HG03460 (cell line): ENCODE measurements around the gene NME3.

Source experiments
- ATAC-seq: cut with Tn5 transposase; IDR thresholded peaks from one replicate; pipeline ENCODE4 v1.9.1; 2021; ENCODE audit not compliant: unreplicated experiment

NME3 gene

DNA sequence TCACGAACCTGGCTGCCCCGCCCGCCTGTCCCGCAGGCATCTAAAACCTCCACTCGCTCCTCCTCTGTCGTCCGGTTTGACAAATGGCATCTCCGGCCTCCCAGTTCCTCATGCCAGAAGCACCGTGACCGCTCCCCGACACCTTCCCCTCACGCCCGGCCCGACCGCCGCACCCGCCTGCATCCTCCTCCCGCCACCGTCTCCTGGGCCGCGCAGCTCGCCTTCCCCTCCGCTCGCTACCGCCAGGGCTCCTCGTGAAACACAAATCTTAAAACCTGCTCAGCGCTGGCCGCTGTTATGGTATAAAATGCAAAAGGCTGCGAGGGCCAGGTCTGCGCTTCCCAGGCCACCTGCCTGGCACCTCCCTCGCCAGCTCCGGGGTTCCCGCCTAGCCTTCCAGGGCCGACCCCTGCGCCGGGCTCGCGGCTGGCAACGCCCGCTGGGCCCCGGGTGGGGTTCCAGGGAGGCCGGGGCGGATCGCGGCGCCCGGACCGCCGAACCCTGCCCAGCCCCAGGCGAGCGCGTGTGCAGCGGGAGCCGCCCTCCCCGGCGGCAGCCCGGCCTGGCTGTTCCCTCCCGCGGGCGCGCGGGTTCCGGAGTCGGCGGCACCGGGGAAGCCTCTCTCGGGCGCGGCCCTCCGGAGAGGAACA is 10.5 kb upstream of the NME3 start:
- ATAC-seq: peak; percentile 0

GRCh38 chr16:1781254-1781653 is 9.9 kb upstream of the NME3 start:
- ATAC-seq: no peak

GRCh38 chr16:1780677-1781072 is 9.3 kb upstream of the NME3 start:
- ATAC-seq: no peak

DNA sequence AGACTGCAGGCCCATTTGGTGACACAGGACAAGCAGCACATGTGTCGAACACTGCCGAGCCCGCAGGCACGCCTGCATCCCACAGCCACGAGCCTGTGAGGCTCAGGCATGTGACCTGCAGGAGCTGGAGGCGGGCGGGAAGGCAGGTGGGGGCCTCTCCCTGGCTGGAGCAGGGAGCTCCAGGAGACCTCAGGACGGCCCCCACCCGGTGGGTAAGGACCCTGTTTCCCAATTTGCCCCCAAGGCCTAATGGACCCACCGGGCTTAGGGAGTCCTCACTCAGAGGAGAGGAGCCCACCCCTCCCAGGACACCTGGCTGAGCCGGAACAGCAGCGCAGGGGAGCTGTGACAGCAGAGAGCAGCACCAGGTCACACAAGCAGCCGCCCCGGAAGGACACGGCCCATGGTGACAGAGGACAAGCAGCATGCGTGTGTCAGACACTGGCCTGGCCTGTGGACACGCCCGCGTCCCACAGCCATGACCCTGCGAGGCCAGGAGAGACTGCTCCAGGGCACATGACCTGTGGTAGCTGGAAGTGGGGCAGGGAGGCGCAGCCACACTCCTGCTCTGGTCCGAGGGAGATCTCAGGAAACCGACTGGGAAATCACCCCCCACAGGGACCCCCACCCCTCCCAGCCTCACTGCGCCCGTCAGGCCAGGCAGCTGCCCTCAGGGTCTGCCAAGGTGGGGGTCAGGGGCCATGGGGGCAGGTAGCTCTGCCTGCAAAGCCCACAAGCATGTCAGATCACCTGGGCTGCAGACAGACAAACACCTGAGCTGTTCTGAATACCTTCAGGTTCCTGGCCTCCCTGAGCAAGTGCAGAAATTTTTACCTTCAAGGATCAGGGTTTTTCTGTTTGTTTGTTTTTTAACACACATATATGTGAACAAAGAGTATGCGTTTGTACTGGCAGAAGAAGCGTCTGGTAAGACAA is 8.7 kb upstream of the NME3 start:
- no peak for ATAC-seq

GRCh38 chr16:1779234-1779701 is 7.9 kb upstream of the NME3 start:
- ATAC-seq: no peak

DNA sequence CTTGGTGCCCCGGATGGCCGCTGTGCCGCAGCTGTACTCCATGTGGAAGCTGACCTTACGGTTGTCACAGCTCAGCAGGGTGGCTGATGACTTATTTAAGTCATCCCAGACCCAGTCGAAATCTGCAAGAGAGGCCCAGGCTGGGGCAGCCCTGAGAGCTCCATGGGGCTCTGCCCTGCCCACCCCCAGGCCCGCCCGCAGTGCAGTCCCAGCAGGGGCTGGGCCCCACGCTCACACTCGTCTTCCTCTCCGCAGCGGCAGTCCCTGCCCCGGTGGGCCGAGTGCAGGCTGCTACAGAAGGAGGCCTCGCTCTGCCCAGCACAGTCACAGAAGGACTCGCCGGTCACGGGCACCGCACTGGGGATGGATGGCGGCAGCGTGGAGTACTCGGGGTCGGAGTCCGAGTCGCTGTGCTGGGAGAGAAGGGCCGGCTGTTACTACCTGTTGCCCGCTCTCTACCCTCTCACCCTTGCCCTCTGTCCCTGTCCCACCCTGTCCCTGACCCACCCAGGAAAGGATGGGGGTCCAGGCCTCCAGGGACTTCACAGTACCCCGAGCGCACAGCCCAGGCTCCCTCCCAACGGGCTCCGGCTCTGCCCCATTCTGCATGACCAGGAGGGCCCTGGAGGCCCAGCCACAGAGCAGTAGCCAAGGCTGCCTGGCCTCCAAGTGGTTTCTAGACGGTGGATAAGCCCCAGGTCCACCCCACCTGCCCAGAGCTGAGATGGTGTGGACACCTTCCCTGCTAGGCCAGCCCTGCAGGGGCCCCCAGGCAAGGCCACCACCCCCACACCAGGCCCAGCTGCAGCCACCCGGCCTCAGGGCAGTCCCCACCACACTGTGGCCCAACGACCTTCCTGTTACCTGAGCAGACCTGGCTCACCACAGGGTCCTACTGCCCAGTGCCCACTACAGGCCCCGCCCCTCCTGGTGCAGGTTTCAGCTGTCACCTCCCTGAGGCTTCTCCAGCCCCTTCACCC is 7.1 kb upstream of the NME3 start:
- no peak for ATAC-seq

- ATAC-seq: no peak
Observed at GRCh38 chr16:1777375-1778199, 6.2 kb upstream of the NME3 start.

- no peak for ATAC-seq
Observed at GRCh38 chr16:1776991-1777374, 5.6 kb upstream of the NME3 start.

DNA sequence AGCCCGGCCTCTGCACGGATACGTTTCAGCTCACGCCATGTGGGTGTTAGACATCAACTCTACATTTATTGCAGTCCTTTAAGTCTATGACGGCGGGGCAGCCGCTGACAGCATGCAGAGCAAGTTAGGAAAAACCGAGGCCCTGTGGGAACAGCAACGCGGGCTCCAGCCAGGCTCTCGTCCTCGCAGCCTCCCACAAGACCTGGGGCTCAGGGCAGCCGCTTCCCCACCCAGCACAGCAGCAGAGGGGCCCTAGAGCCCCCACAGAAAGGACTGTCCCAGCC is 5.3 kb upstream of the NME3 start:
- no peak for ATAC-seq

GRCh38 chr16:1775846-1776671 is 4.7 kb upstream of the NME3 start:
- ATAC-seq: no peak

DNA sequence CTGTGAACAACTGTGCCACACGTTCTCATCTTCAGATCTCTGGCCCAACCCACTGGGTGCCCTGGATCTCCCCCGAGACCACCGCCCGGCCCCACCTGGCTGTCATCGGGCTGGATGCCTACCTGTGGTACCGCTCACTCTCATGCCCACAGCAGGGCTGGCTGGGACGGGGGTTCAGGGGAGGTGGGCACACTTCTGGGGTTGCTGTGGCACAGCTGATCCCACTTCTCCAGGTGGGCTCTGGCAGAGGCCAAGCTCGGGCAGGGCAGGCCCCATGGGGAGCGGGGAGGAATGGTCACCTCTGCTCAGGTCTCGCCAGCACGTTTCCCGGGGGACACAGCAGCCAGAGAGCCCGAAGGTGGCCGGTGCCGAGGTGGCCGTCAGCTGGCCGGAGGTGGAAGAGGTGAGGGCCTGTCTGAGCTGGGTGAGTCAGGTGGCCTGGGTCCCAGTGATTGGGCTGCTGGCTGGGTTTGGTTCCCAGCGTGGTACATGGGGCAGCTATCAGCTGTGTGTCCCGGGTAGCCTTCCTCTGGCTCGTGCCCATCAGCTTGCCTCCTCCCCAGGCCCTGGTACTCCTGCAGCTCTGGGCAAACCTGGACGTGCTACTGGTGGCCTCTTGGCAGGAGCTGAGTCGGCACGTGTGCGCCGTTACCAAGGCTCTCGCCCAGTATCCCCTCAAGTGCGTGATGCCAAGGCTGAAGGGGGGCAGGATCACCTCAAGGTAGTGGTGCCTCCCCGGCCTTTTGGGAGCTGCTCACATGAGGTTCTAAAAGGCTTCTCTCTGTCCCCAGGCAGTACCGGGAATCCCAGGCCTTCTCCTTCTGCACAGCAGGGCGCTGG is 3.9 kb upstream of the NME3 start:
- no peak for ATAC-seq

- no peak for ATAC-seq
Observed at GRCh38 chr16:1774448-1774780, 3.1 kb upstream of the NME3 start.

- ATAC-seq: peak; percentile 9
Observed at GRCh38 chr16:1773703-1774447, 2.5 kb upstream of the NME3 start.

GRCh38 chr16:1772908-1773702 is 1.8 kb upstream of the NME3 start, which contains the start of gene MRPS34:
Gene MRPS34 (minus strand): TSS chr16:1773134. CDS start chr16:1773119, 15 bp downstream.
- peak; percentile 43 for ATAC-seq

GRCh38 chr16:1772362-1772907 is 1.1 kb upstream of the NME3 start, which contains the start of gene EME2:
Gene EME2 (plus strand): TSS chr16:1772810. CDS start chr16:1773228, 418 bp downstream.
- ATAC-seq: no peak

DNA sequence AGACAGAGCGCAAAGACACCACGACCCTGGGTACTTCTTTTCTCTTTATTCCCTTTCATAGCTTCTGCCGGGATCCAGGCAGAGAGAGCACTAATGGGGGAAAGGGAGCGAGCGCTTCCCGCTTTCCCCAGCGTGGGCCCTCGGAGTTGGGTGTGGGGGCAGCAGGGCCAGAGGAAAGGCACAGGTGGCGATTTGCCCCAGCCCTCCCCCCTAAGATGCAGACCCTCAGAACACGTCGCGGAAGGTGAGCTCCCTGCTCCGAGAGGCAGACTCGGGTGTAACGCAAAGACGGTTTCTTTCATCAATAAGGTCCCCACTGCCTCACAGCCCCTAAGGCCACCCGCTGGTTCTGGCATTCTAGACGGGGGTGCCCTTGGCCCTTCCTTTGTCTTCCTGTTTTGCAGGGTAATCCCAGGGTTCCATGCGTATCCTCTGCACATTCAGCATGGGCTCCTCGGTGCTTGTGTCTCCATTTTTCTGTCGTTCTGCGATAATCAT is 570 bp upstream of the NME3 start:
- no peak for ATAC-seq
